Kidney (tissue), 14 donors: ENCODE measurements around the gene CSF1. TPM values are rescaled to one million over a fixed set of nuclear protein-coding genes. Genes with fewer than 3 reads are reported as not detected.

ENCODE experiments used
- DNase-seq, 5 donors: peaks; one replicate each; pipeline ENCODE4 v3.0.0-alpha.2; 2013 to 2020
- FAIRE-seq: peaks from 2 replicates; lab custom pipeline; 2012; peaks lifted over from hg19 to GRCh38; lab: Jason Lieb, UNC
- H3K27ac ChIP-seq, 2 donors: one replicate each; pipeline ENCODE4 v1.7.0; 2013; ENCODE audit warnings: low read depth in 2 of 2, low read length in 2 of 2, inconsistent platforms in 1 of 2
- H3K27me3 ChIP-seq: one replicate; pipeline ENCODE4 v1.7.1; 2013; ENCODE audit warnings: low read length, inconsistent platforms; ENCODE audit not compliant: control insufficient read depth, insufficient read depth
- H3K36me3 ChIP-seq, 3 donors: one replicate each; pipeline versions ENCODE4 v1.7.0 to v1.7.1; 2013; ENCODE audit warnings: low read length in 3 of 3, control low read depth in 1 of 3, inconsistent platforms in 1 of 3; ENCODE audit not compliant: insufficient read depth in 3 of 3, control insufficient read depth in 2 of 3
- H3K4me1 ChIP-seq, 3 donors: one replicate each; pipeline versions ENCODE4 v1.7.0 to v1.7.1; 2013; ENCODE audit warnings: low read length in 3 of 3, inconsistent platforms in 1 of 3, low read depth in 1 of 3; ENCODE audit not compliant: control insufficient read depth in 2 of 3, insufficient read depth in 2 of 3
- H3K4me3 ChIP-seq, 3 donors: one replicate each; pipeline versions ENCODE4 v1.7.0 to v1.8.1; 2013; ENCODE audit warnings: low read length in 3 of 3, control low read depth in 1 of 3, inconsistent platforms in 1 of 3
- H3K9ac ChIP-seq, 3 donors: one replicate each; pipeline versions ENCODE4 v1.7.0 to v1.7.1; 2013; ENCODE audit warnings: low read length in 3 of 3, control low read depth in 1 of 3, inconsistent platforms in 1 of 3
- H3K9me3 ChIP-seq, 3 donors: one replicate each; pipeline versions ENCODE4 v1.7.0 to v1.7.1; 2013; ENCODE audit warnings: low read length in 3 of 3, control low read depth in 1 of 3, inconsistent platforms in 1 of 3; ENCODE audit not compliant: control insufficient read depth in 2 of 3, insufficient read depth in 1 of 3
- intact Hi-C: fragments of 100-400 bp; cut with DNase I; formaldehyde crosslinking; loops from one replicate; pipeline ENCODE4 v1.11.1; 2022
- polyA plus RNA-seq: library from polyadenylated mRNA; stranded (reverse); fragments of 350-450 nt; fragmentation: Illumina TruSeq; extraction: RNeasy Lipid Tissue Mini Kit (QIAGEN cat#74804); gene quantifications from one replicate; pipeline ENCODE4 v1.2.3, GENCODE V29; 2014; ENCODE audit warnings: low read depth, low replicate concordance; ENCODE audit not compliant: insufficient read depth
- total RNA-seq: library from RNA; stranded (reverse); fragmentation: NEBNext Ultra II Directional; extraction: Animal tissue kit (Norgen Biotek cat#: 25700); gene quantifications from one replicate; pipeline ENCODE4 v1.2.1, GENCODE V29; 2021
- TF ChIP-seq, protein P1 (sequence below): IDR thresholded peaks from 3 replicates; pipeline ENCODE4 v1.5.1; 2012; ENCODE audit warnings: mild to moderate bottlenecking, moderate library complexity, borderline replicate concordance; ENCODE audit not compliant: insufficient read depth; ENCODE audit errors: extremely low read depth
- donor health status: control.
- donor health status: control.
- donor health status: control.
- donor health status: control.
- donor health status: control.
- donor health status: DM: yes; HTN: yes; CAD: no.
- donor health status: Normal renal cell carcinoma (clear cell type).

Gene CSF1
- total and polyA plus RNA-seq, 2 donors from 2014 or later, result 11.1 to 33.8 TPM

DNA sequence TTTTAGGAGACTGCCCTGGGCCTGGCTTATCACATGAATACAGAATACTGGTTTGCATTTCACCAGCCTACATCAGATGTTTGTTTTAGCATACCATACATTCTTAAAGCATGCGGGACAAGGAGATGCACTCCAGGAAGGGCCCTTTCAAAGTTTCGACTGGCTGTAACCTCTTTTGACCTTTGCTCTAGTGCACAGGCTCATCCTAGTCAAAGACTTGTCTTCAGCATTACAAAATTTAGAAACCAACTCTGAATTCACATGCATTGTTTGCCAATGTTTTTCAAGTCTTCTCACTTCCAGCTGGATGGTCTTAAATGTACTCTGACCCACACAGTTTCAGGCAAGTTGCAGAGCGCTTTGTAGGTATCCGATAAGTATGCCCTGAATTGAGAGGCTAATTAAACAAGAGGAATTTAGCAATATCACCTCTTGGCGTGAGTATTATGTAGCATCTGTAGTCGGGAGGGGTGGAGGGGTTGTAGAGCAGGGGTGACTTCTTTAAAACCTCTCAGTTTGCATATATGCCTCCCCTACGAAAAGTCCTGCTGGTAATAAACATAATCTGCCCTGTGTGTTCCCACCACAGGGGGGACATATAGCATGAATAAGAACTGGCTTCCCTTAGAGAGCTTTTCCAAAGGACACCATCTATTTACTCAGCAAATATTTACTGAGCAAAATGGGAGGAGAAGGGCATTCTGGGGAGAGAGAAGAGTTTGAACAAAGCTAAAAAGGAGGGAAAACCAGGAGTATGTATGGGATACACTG, 49.5 kb downstream of the CSF1 start:
- DNase-seq (peak in 3 of 5 donors; percentile 60 to 86 (median 83)), FAIRE-seq (no peak)
- Histone ChIP-seq H3K4me1 (peaks cover 2 to 14% (median 11%) of the 10 kb centered on the region in 3 donors), H3K36me3 (no peaks in the 10 kb centered on the region), H3K4me3 (no peak overlapping the region), H3K9me3 (no peaks in the 10 kb centered on the region), H3K27me3 (no peaks in the 10 kb centered on the region), H3K9ac (no peak overlapping the region), H3K27ac (no peak overlapping the region)
- TF ChIP-seq, protein P1, sequence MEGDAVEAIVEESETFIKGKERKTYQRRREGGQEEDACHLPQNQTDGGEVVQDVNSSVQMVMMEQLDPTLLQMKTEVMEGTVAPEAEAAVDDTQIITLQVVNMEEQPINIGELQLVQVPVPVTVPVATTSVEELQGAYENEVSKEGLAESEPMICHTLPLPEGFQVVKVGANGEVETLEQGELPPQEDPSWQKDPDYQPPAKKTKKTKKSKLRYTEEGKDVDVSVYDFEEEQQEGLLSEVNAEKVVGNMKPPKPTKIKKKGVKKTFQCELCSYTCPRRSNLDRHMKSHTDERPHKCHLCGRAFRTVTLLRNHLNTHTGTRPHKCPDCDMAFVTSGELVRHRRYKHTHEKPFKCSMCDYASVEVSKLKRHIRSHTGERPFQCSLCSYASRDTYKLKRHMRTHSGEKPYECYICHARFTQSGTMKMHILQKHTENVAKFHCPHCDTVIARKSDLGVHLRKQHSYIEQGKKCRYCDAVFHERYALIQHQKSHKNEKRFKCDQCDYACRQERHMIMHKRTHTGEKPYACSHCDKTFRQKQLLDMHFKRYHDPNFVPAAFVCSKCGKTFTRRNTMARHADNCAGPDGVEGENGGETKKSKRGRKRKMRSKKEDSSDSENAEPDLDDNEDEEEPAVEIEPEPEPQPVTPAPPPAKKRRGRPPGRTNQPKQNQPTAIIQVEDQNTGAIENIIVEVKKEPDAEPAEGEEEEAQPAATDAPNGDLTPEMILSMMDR, result no peak
- intact Hi-C loops, result no loop called here

DNA sequence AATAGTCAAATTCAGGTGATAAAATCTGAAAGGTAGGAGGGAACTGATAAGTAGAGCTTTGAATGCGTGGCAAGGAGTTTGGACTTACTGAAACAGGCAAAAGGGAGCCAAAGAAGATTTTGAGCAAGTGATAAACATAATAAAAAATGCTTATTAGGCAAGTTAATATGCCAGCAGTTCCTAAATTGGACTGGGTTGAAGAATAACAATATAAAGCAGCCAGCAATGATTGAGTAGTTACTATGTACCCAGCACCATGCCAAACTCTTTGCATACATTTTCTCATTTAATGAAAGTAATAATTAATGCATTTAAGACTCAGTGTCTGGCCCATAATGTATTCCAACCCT, 50.1 kb downstream of the CSF1 start:
- H3K27ac ChIP-seq, result no peak overlapping the region
- no peaks in the 10 kb centered on the region for H3K36me3 ChIP-seq
- no peak for DNase-seq
- TF ChIP-seq, protein P1, result no peak
- no peaks in the 10 kb centered on the region for H3K9me3 ChIP-seq
- H3K9ac ChIP-seq, result no peak overlapping the region
- no peak for FAIRE-seq
- intact Hi-C loops, result no loop called here
- H3K27me3 ChIP-seq, result no peaks in the 10 kb centered on the region
- peaks cover 2 to 14% (median 11%) of the 10 kb centered on the region in 3 donors for H3K4me1 ChIP-seq
- H3K4me3 ChIP-seq, result no peak overlapping the region

DNA sequence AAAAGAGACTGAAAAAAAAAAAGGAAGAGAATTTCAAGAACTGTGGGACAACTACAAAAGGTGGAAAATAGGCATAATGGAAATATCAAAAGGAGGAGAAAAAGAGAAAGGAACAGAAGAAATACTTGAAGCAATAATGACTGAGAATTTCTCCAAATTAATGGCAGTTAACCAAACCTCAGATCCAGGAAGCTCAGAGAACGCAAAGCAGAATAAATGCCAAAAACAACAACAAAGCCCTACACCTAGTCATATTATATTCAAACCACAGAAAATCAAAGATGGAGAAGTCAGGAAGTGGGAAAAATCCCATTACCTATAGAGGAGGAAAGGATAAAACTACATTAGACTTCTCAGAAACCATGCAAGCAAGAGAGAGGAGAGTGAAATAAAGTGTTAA, 53.2 kb downstream of the CSF1 start:
- TF ChIP-seq, protein P1, result no peak
- H3K36me3 ChIP-seq, result no peaks in the 10 kb centered on the region
- H3K27ac ChIP-seq, result no peak overlapping the region
- peaks cover 2 to 14% (median 11%) of the 10 kb centered on the region in 3 donors for H3K4me1 ChIP-seq
- intact Hi-C loops, result no loop called here
- H3K27me3 ChIP-seq, result no peaks in the 10 kb centered on the region
- no peak for FAIRE-seq
- no peak overlapping the region for H3K4me3 ChIP-seq
- no peak for DNase-seq
- H3K9me3 ChIP-seq, result no peaks in the 10 kb centered on the region
- H3K9ac ChIP-seq, result no peak overlapping the region
